Stimulated activated CD8-positive, alpha-beta memory T cell treated with anti-CD3 and anti-CD28 coated beads, Interleukin-2, amount 100 ng/mL, for 48 hours (primary cell): ENCODE measurements around the gene ADGRG3.
"Not testable (repeated sequence)": the region's sequence is repeated elsewhere in the genome, so short reads cannot be mapped to it uniquely, and the experiment has no call there.

Experiments used
- DNase-seq, 2 donors: peaks; one replicate each; pipeline ENCODE4 v3.0.0-alpha.2; 2020; ENCODE audit warnings: low read depth in 2 of 2

The ADGRG3 gene

DNA sequence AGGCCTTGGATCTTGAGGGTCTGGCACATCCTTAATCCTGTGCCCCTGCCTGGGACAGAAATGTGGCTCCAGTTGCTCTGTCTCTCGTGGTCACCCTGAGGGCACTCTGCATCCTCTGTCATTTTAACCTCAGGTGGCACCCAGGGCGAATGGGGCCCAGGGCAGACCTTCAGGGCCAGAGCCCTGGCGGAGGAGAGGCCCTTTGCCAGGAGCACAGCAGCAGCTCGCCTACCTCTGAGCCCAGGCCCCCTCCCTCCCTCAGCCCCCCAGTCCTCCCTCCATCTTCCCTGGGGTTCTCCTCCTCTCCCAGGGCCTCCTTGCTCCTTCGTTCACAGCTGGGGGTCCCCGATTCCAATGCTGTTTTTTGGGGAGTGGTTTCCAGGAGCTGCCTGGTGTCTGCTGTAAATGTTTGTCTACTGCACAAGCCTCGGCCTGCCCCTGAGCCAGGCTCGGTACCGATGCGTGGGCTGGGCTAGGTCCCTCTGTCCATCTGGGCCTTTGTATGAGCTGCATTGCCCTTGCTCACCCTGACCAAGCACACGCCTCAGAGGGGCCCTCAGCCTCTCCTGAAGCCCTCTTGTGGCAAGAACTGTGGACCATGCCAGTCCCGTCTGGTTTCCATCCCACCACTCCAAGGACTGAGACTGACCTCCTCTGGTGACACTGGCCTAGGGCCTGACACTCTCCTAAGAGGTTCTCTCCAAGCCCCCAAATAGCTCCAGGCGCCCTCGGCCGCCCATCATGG lies 4.0 kb upstream of the ADGRG3 start:
- DNase-seq, result no peak

DNA sequence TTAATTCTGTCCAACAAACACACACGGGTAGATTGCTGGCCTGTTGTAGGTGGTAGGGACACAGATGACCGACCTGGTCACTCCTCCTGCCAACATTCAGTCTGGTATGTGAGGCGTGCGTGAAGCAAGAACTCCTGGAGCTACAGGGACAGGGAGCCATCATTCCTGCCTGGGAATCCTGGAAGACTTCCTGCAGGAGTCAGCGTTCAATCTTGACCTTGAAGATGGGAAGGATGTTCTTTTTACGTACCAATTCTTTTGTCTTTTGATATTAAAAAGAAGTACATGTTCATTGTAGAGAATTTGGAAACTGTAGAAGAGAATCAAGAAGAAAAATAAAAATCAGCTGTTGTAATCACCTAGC lies 3.5 kb upstream of the ADGRG3 start:
- no peak for DNase-seq

GRCh38 chr16:57665541-57665940 lies 2.6 kb upstream of the ADGRG3 start:
- no peak for DNase-seq

- DNase-seq, result no peak
Observed at GRCh38 chr16:57666353-57667047, 1.6 kb upstream of the ADGRG3 start.

DNA sequence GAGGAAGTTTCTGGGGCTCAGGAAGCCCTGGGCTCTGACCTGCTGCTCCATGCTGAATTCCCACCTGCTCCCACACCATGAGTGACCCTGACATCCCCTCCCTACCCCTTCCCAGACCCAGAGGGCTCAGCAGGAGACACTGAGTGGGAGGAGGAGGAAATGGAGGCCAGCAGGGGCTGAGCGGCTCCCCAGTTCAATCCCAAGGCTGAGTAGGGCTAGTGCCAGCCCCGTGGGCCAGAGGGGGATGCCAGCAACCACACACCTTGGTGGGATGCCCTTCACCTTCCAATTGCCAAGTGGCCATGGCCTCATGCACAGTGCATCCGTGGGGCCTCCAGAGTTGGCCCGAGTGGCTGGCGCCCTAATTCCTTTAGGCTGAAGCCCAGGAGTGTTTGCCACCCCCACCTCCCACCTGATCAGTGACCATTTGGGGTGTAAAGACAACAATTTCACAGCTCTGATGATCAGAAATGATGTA lies 1.0 kb upstream of the ADGRG3 start:
- DNase-seq, result no peak

DNA sequence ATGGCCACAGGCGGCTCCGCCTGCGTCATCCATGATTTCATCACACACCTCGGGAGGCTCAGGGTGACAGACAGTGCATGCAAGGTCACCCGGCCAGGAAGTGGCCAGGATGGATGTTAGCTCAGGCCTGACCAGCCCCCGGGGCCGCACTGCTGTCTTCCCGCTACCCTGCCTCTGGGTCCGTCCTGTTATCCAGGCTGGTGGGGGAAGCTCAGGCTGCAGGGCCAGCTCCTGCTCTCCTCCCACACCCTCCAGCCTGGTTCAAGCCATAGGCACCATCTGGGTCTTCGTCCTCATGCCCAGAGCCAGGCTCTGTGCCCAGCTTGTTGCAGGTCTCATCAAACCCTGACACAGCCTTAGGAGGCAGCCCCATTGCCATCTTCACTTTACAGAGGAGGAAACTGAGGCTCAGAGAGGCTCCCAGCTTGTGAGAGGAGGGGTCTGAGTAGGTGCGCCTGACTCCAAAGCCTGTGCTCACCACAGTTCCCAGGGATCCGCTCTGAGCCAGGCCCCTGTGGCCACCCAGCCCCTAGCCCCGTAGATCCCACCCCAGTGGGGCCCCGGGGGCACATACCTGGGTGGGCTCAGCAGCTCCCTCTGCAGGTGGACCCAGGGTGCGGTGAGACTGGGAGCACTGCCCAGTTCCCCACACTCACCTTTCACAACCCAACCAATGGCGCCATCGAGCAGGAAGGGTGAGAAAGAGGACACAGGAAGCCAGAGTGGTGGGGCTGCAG lies 412 bp upstream of the ADGRG3 start:
- no peak for DNase-seq

- no peak for DNase-seq
Observed at GRCh38 chr16:57668630-57669475, 747 bp downstream of the ADGRG3 start.

GRCh38 chr16:57669476-57670162 lies 1.5 kb downstream of the ADGRG3 start:
- DNase-seq, result no peak

DNA sequence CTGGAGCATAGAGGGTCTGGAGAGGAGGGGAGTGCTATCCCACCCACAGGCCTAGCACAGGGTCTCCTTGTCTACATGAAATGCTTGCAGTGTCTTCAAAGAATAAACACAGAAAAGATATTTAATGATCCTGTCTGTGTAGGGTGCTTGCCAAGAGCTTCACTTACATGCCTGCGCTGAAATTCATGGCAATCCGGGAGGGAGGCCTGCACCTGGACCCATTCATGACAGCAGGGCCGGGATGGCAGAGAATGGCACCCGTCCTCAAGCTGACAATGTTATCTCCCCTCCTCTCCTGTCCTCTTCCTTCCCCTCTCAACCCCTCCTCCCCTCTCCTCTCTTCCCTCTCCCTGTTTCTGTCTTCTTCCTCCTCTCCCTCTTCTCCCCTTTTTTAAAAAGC lies 2.1 kb downstream of the ADGRG3 start:
- DNase-seq, result no peak

DNA sequence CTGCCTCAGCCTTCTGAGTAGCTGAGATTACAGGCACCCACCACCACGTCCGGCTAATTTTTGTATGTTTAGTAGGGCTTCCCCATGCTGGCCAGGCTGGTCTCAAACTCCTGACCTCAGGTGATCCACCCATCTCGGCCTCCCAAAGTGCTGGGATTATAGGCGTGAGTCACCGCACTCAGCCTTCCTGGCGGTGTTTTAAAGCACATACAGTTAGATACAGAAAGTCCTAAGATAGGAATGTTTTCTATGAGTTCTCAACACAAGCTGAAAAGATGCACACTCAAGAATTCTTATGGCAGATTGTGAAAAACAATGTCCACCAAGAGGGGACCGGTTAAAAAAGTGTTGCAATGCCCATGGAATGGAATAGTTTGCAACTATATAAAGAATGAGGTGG lies 3.3 kb downstream of the ADGRG3 start:
- not testable (repeated sequence) for DNase-seq

DNA sequence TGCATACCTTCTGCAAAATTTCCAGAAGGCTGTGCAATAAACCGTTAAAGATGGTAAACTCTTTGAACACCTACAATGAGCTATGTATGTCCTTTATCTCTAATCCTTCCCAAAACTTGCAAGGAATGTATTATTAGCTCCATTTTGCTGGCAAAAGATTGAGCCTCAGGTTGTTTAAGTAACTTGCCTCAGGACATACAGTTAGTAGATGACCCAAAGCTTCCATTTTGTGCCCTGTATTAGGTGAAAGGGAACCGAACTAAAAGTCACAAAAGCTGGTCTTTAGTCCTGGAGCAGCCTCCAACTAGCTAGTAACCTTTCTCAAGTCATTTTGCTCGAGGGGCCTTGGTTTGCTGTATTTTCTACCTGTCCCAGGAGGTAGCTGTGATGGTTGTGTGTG lies 4.3 kb downstream of the ADGRG3 start:
- no peak for DNase-seq

- DNase-seq, result no peak
Observed at GRCh38 chr16:57672824-57673223, 4.7 kb downstream of the ADGRG3 start.

DNA sequence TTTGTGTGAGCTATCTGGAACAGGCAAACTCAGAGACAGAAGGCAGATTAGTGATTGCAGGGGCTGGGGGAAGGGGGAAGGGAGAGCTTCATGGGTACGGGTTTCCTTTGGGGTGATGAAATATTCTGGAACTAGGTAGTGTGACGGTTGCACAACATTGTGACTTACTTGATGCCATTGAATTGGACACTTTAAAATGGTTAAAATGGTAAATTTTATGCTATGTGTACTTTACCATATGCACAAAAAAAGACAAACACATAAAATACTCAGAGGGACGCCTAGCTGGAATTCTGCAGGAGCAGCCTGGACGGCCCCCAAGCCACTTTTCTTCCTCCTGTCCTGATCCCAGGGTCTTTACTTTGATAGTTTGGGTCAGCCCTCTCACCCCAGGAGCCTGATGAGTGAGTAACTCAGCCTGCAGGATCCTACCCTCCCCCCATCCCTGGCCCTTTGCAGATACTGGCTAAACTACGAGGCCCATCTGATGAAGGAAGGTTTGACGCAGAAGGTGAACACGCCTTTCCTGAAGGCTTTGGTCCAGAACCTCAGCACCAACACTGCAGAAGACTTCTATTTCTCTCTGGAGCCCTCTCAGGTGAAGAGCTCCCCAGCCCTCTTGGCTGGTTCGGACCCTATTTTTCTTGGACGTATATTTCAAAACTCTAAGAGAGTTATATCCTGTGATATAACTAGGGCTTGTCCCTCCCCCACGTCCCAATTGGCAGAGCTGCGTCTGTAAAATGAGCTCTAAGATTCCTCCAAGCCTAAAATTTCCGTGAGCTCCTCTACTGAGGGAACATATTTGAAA lies 7.8 kb downstream of the ADGRG3 start:
- no peak for DNase-seq

DNA sequence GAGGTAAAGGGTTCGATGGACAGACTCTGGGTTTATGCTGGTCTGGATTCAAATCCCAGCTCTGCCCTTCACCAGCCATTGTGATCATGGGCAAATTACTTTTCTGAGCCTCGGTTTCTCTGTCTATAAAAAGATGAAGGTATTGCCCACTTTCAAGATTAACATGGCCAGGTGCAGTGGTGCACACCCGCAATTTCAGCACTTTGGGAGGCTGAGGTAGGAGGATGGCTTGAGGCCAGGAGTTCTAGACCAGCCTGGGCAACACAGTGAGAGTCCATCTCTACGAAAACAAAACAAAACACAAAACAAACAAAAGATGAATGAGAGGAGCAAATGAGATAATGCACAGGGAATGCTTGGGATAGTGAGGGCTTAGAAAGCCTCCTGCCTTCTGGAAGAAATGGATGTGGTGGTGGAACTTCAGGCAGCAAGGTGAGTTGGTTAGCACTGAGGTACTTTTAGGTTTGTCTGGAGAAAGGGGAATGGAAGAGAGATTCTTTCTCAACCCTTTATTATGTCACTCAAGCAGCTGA lies 8.5 kb downstream of the ADGRG3 start:
- DNase-seq, result no peak

DNA sequence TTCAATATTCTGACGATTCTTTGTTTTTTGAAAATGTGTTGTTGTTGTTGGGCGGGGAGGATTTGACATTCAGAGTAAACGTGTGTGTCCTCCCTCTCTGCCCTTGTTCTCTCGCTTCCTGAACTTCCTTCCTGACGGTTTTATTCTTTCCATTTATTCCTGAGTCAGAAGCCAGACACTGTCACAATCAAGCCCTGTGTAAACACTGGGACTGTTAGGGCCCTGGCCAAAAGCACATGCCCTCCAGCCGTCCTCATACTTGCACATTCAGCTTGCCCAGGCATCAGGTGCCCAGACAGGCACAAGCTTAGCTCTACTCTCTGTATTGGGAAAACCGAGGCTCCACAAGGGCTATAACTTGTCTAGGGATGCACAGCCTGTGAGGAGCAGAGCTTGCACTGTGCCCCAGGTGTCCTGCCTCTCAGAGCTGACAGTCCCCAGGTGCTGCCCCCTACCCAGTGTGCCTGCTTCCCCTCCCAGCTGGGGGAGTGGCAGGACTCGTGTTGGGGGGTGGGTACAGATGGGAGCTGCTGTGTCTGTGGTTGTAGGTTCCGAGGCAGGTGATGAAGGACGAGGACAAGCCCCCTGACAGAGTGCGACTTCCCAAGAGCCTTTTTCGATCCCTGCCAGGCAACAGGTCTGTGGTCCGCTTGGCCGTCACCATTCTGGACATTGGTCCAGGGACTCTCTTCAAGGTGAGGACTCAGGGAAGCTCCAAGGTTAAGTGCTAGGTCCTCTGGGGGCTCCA lies 9.7 kb downstream of the ADGRG3 start:
- DNase-seq, result no peak

GRCh38 chr16:57679016-57679415 lies 10.9 kb downstream of the ADGRG3 start:
- no peak for DNase-seq

GRCh38 chr16:57679767-57680482 lies 11.8 kb downstream of the ADGRG3 start:
- no peak for DNase-seq

DNA sequence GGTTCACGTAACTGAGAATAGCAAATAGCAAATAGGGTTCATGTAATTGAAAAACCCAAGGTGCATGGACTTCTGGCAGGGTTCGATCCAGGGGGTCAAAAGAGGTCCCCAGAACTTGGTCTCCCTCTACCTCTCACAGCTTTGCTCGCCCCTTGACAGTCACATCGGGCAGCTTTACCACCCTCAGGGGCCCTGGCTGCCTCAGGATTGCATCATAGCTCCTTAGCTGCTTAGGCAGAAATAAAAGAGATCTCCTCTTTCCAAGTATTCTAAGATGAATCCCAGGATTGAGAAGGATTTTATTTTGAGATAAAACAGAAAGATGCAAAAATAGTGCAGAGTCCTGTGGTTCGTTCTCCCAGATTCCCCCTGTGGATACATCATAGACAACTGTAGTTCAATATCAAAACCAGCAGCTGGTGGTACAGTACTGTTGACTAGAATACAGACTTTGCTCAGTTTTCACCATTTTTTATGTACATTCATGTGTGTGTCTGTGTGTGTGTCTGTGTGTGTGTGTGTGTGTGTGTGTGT lies 12.8 kb downstream of the ADGRG3 start:
- DNase-seq, result no peak
